GM19193 (cell line): ENCODE results near the gene BCL2L14.

ENCODE experiments used
- POLR2A ChIP-seq: IDR thresholded peaks from 4 replicates; pipeline ENCODE4 v1.6.1; 2011; ENCODE audit not compliant: insufficient read depth, insufficient read length; ENCODE audit errors: extremely low read depth

BCL2L14 gene

DNA sequence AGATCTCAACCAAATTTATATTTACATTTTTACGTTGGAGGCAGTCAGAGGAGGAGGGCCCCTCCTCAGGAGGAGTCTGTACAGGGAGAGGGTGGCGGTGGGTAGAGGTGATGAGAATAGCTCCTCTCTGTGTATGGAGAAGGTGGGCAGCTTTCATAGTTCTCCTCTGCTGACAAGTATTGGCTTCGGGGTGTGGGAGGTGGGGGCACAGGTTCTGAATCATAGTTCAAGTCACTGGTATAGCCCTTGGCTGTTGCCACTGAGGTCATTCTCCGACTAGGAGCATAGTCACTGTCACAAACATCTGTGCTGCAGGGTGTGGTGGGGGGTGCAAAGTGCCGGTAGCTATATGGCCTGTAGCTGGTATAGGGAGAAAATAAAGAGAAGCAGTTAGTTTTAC is 50.3 kb downstream of the BCL2L14 start:
- TF ChIP-seq POLR2A: no peak

DNA sequence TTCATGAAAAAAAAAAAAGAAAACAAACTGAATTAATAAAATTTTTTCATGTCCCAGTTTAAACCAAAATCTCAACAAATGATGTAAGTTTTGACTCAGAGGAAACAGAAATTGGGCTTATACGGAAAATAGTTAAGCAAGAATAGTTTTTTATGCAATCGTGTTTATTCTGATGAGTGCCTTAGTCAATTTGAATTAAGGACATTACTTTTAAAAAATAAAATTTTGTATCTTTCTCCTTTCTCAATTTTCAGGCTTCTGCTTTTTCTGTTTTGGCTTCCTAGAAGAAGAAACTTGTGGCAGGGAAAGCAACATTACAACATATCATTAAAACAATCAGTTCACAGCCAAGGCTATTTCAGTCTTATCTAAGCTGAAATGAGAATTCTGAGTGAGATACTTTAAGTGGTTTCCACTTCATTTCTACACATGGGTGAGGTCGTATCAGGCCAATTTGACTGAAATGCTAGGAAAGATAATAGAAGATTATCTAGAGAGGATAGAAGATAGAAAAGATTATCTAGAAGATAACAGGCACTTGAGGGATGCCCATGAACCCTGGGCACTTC is 52.4 kb downstream of the BCL2L14 start:
- no peak for TF ChIP-seq POLR2A

DNA sequence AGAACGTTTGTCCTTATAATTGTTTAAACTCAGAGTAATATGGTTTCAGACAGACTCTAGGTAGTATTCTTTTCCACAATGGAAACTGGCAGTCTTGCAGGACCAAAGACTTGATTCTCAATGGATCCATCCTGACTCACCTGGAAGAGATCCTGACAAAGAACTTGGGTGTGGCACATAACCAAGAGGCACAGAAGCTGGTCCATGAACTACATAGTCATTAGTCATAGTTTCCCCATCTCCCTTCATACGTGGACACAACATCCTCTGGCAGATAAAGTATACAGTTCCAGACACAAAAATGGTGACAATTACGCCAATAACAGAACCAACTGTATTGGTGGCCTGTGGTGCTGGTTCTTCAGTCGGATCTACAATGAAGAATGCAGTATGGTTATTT is 55.8 kb downstream of the BCL2L14 start:
- TF ChIP-seq POLR2A: no peak

GRCh38 chr12:12127304-12127703 is 56.6 kb downstream of the BCL2L14 start:
- TF ChIP-seq POLR2A: no peak

DNA sequence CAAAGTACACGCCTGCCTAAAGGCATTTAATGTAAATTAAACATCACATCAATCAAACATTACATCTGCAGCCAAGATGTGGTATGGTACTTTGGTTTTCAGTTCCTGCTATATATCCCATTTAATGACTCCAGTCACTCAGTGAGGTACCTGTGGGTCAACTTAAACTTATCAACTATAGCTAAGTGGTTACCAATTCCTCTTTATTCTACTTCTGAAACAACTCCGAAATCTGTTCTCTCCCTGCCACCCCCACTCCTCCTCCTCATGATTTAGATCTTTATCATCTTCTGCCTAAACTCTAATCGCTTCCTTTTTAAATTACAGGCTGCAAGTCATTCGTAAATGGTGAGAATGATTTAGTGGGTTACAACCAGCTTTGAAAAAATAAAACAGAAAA is 57.9 kb downstream of the BCL2L14 start:
- TF ChIP-seq POLR2A: no peak

DNA sequence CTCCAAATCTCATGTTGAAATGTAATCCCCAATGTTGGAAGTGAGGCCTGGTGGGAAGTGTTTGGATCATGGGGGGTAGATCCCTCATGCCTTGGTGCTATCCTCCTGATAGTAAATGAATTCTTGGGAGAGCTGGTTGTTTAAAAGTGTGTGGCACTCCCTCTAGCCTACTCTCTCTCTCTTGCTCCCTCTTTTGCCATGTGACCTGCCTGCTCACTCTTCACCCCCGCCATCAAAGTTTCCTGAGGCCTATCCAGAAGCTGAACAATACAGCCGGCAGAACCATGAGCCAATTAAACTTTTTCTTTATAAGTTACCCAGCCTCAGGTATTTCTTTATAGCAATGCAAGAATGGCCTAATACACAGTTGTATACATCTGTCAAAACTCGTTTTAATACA is 62.5 kb downstream of the BCL2L14 start:
- no peak for TF ChIP-seq POLR2A

DNA sequence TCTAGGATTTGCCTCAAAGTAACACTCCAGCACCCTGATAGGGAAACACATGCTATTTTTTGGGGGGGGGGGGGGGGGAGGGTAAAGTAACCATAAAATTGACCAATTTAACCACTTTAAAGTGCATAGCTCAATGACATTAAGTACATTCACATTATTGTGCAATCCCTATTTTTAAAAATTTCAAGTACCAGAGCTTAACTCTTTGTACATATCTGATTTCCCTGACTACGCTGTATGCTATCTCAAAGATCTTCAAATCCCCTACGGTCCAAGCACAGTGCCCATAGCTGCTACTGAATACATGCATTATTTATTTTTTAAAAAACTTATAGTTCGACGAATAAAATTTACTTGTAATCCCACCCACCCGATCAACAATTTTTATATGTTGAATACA is 63.0 kb downstream of the BCL2L14 start:
- no peak for TF ChIP-seq POLR2A

DNA sequence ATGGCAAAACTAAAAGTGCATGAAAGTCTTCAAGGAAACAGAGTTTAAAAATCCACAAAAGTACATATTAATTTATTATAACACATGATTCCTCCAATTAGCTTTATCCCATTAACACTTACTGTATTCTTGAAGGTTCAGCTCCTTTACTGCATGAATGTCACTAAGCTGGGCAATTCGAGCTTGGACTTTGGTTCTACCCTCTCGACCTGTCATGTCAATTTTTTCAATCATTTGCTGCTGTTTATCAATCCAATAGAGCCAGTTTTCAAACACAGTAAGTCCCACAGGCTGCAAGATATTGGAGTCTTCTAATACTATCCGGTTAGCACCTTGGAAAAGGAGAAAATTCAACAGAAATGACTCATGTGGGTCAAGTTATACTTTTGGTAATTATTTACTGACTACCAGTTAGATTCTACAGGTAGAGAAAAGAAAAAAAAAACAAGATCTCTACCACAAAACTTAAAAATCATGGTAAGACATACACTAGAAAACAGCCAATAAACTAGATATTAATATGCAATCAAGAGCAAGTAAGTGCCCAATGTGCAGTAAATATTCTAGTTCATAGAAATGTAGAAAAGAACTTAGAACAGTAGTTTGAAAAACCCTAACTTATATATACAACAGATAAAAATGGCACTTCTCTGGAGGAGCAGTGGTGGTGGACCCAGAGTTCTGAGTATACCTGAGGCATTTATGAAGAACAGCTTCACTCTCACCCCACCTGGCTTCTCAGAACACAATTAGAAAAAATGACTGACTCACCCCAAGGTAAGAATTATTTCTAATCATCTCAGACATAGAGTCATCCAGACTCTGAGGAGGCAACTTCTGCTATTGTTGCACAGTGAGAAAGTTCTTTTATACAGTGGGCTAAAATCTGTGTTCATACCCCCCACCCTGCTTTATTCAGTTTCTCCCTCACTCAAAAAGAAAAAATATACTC is 67.7 kb downstream of the BCL2L14 start:
- TF ChIP-seq POLR2A: no peak

DNA sequence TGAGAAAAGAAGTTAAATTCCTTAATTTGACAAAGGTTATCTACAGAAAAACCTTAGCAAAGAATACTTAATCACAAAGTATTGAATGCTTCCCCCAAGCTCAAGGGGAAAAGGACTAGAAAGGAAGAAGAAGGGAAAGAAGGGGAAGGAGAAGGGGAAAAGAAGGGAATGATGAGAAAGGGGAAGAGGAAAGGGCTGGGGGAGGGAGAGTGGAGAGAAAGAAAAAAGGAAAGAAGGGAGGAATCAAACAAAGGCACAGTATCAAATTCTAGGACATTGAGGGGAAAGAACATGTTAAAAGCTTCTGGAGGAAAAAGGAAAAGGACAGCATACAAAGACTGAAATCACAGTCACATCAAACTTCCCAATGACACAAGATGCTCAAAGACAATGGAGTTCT is 70.3 kb downstream of the BCL2L14 start:
- TF ChIP-seq POLR2A: no peak

GRCh38 chr12:12147111-12147510 is 76.4 kb downstream of the BCL2L14 start:
- no peak for TF ChIP-seq POLR2A
